Adrenal gland (tissue), 5 donors: ENCODE data around the gene BGLAP.

Experiments used
- CTCF ChIP-seq, 6 experiments: fragments of 450-650 bp in 4 of 6; fragments of 200-600 bp in 2 of 6; sonication (generic) in 1 of 6; IDR thresholded peaks; 1 replicate in 5 of 6; 2 replicates in 1 of 6; pipeline versions ENCODE4 v1.5.1 to v1.8.0; 2016 to 2021; ENCODE audit warnings: antibody characterized with exemption in 6 of 6, mild to moderate bottlenecking in 2 of 6, moderate library complexity in 1 of 6
- POLR2A ChIP-seq, 2 donors: fragments of 450-650 bp; IDR thresholded peaks; one replicate each; pipeline ENCODE4 v1.6.1; 2017; ENCODE audit warnings: antibody characterized with exemption in 2 of 2, mild to moderate bottlenecking in 2 of 2, moderate library complexity in 1 of 2
- donor health status: DM: no; HTN: no; CAD: no.

- no peak for TF ChIP-seq CTCF (IDR thresholded peaks at IDR 0.05)
- TF ChIP-seq POLR2A (IDR thresholded peaks at IDR 0.05) = no peak
Observed at GRCh38 chr1:156230473-156230837, 11.5 kb upstream of the BGLAP start.
